Prostate gland (tissue), 2 donors: ENCODE measurements around the gene MTSS2.

Source experiments
- POLR2A ChIP-seq: fragments of 450-650 bp; IDR thresholded peaks from one replicate; pipeline ENCODE4 v1.6.1; 2016; ENCODE audit warnings: antibody characterized with exemption, mild to moderate bottlenecking
- POLR2AphosphoS5 ChIP-seq: sonication (generic); formaldehyde crosslinking; IDR thresholded peaks from one replicate; pipeline ENCODE4 v1.6.1; 2017; ENCODE audit warnings: antibody characterized with exemption
- TF ChIP-seq, protein P1 (sequence below), 4 experiments: fragments of 200-600 bp in 2 of 4; fragments of 450-650 bp in 2 of 4; sonication (generic) in 2 of 4; IDR thresholded peaks; 1 replicate in 3 of 4; 2 replicates in 1 of 4; pipeline ENCODE4 v1.5.1; 2016 to 2019; ENCODE audit warnings: antibody characterized with exemption in 4 of 4, mild to moderate bottlenecking in 2 of 4, moderate library complexity in 2 of 4

DNA sequence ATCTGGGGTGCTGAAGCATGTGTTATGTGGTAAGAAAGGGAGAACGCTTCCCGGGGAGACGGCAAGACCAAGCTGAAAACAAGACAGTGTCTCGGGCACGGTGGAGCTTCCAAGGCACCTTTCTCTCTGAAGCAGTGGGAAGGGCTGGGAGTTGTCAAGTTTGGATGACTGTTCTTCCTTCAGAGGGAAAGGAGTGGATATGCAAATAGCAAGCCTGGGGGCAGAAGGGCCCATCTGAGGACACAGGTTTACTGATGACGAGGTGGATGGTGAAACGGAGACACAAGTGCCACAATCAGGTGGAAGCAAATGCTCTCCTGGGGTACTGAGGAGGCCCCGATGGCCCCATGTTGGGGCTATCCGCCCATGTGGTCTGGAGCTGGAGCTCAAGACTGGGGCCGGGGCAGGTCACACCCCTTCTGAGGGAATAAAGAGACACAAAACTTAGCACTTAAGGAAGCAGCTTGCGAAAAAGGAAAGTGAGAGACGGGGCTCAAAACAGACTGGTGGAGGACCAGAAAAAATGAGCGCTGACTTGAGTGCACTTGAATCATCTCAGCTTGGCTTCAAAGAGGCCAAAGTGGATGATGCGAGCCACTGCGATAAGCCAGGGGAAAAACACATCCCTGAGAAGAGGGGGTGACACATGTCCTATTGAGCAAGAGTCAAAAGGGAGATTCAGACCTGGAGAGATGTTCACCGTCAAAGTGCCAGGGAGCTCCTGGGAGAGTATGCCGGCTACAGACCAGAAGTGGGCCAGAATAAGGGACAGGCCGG is 34.8 kb upstream of the MTSS2 start:
- TF ChIP-seq POLR2A, result no peak
- TF ChIP-seq POLR2AphosphoS5, result no peak
- TF ChIP-seq, protein P1, sequence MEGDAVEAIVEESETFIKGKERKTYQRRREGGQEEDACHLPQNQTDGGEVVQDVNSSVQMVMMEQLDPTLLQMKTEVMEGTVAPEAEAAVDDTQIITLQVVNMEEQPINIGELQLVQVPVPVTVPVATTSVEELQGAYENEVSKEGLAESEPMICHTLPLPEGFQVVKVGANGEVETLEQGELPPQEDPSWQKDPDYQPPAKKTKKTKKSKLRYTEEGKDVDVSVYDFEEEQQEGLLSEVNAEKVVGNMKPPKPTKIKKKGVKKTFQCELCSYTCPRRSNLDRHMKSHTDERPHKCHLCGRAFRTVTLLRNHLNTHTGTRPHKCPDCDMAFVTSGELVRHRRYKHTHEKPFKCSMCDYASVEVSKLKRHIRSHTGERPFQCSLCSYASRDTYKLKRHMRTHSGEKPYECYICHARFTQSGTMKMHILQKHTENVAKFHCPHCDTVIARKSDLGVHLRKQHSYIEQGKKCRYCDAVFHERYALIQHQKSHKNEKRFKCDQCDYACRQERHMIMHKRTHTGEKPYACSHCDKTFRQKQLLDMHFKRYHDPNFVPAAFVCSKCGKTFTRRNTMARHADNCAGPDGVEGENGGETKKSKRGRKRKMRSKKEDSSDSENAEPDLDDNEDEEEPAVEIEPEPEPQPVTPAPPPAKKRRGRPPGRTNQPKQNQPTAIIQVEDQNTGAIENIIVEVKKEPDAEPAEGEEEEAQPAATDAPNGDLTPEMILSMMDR (IDR thresholded peaks at IDR 0.05), result no peak
